ENCODE measurements around the gene SPNS2.

DNA sequence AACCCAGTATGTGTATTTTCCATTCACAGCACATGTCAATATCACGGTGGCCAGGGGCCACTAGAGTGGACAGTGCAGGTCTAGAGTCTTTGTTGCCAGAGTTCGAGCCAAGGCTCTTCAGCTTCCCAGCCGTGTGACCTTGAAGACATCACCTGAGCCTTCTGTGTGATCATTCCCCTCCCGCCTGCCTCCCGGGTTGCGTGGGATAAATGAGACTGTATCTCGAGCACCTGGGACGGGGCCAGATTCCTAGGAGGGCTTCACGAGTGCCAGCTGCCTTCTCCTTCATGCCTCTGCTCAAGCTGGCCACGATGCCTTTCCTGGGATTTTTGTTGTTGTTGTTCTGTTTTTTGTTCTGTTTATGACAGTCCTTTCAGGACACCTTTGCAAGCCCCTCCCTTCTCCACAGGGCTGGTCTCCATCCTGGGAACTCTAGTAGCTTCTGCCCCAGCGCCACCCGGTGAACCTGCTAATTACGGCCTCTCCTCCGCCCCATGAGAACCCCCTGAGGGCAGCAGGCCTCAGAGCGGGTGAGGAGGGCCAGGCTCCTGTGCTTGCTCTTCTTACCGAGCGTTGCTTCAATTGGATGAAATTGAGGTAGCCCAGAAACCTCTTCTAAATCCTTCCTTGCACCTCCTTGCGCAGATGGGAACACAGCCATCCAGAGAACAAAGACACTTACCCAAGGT lies 3.9 kb downstream of the SPNS2 start:
- TF ChIP-seq, protein P1, sequence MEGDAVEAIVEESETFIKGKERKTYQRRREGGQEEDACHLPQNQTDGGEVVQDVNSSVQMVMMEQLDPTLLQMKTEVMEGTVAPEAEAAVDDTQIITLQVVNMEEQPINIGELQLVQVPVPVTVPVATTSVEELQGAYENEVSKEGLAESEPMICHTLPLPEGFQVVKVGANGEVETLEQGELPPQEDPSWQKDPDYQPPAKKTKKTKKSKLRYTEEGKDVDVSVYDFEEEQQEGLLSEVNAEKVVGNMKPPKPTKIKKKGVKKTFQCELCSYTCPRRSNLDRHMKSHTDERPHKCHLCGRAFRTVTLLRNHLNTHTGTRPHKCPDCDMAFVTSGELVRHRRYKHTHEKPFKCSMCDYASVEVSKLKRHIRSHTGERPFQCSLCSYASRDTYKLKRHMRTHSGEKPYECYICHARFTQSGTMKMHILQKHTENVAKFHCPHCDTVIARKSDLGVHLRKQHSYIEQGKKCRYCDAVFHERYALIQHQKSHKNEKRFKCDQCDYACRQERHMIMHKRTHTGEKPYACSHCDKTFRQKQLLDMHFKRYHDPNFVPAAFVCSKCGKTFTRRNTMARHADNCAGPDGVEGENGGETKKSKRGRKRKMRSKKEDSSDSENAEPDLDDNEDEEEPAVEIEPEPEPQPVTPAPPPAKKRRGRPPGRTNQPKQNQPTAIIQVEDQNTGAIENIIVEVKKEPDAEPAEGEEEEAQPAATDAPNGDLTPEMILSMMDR (conservative IDR thresholded peaks at IDR 0.05; ENCODE audit: low read depth in 2 of 2): 0 out of 4 replicates have a peak, but pooled peaks of 1 of the 2 experiments have one; percentile 17
- TF ChIP-seq, protein P2, sequence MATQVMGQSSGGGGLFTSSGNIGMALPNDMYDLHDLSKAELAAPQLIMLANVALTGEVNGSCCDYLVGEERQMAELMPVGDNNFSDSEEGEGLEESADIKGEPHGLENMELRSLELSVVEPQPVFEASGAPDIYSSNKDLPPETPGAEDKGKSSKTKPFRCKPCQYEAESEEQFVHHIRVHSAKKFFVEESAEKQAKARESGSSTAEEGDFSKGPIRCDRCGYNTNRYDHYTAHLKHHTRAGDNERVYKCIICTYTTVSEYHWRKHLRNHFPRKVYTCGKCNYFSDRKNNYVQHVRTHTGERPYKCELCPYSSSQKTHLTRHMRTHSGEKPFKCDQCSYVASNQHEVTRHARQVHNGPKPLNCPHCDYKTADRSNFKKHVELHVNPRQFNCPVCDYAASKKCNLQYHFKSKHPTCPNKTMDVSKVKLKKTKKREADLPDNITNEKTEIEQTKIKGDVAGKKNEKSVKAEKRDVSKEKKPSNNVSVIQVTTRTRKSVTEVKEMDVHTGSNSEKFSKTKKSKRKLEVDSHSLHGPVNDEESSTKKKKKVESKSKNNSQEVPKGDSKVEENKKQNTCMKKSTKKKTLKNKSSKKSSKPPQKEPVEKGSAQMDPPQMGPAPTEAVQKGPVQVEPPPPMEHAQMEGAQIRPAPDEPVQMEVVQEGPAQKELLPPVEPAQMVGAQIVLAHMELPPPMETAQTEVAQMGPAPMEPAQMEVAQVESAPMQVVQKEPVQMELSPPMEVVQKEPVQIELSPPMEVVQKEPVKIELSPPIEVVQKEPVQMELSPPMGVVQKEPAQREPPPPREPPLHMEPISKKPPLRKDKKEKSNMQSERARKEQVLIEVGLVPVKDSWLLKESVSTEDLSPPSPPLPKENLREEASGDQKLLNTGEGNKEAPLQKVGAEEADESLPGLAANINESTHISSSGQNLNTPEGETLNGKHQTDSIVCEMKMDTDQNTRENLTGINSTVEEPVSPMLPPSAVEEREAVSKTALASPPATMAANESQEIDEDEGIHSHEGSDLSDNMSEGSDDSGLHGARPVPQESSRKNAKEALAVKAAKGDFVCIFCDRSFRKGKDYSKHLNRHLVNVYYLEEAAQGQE (IDR thresholded peaks at IDR 0.05; ENCODE audit: unreplicated experiment): no peak
- no peak for TF ChIP-seq EZH2phosphoT487 (IDR thresholded peaks at IDR 0.05; ENCODE audit: unreplicated experiment)

Measured in GM23338 (cell line).